Keratinocyte (primary cell): Measurements from ENCODE around the gene NLGN1. TPM values are rescaled to one million over a fixed set of nuclear protein-coding genes. Genes with fewer than 3 reads are reported as not detected.

Experiments
- DNase-seq: peaks from one replicate; pipeline ENCODE4 v3.0.0-alpha.2; 2011; ENCODE audit warnings: low read depth, missing footprints, low spot score
- FAIRE-seq: peaks from 2 replicates; lab custom pipeline; 2011; peaks lifted over from hg19 to GRCh38; lab: Jason Lieb, UNC
- H2AFZ ChIP-seq: 2 replicates; pipeline ENCODE4 v1.6.0; 2012; ENCODE audit warnings: low read length, control low read depth, inconsistent platforms; ENCODE audit not compliant: control insufficient read depth
- H3K27ac ChIP-seq: 2 replicates; pipeline ENCODE4 v1.5.1; 2011; ENCODE audit warnings: low read length; ENCODE audit not compliant: control insufficient read depth, insufficient read depth
- H3K27me3 ChIP-seq: 3 replicates; pipeline ENCODE4 v1.6.0; 2011; ENCODE audit warnings: low read length; ENCODE audit not compliant: control insufficient read depth, insufficient read depth; ENCODE audit errors: extremely low read depth
- H3K36me3 ChIP-seq, 2 experiments: 2 replicates in 1 of 2; 3 replicates in 1 of 2; pipeline ENCODE4 v1.5.1; 2011; ENCODE audit warnings: low read length in 2 of 2, mild to moderate bottlenecking in 1 of 2; ENCODE audit not compliant: control insufficient read depth in 2 of 2, insufficient read depth in 2 of 2; ENCODE audit errors: extremely low read depth in 1 of 2
- H3K4me1 ChIP-seq: 3 replicates; pipeline ENCODE4 v1.5.1; 2011; ENCODE audit warnings: low read length; ENCODE audit not compliant: control insufficient read depth, insufficient read depth; ENCODE audit errors: extremely low read depth
- H3K4me2 ChIP-seq: 3 replicates; pipeline ENCODE4 v1.6.0; 2011; ENCODE audit warnings: low read depth, low read length; ENCODE audit not compliant: control insufficient read depth, insufficient read depth; ENCODE audit errors: extremely low read depth
- H3K4me3 ChIP-seq, 3 experiments: fragments of 200-600 bp in 1 of 3; sonication (generic) in 1 of 3; 2 replicates in 2 of 3; 3 replicates in 1 of 3; pipeline ENCODE4 v1.5.1; 2011 to 2016; ENCODE audit warnings: low read length in 3 of 3, mild to moderate bottlenecking in 3 of 3, control low read depth in 2 of 3, inconsistent platforms in 1 of 3, low read depth in 1 of 3, mixed read lengths in 1 of 3, mixed run types in 1 of 3, moderate library complexity in 1 of 3; ENCODE audit not compliant: control insufficient read depth in 2 of 3, insufficient read depth in 2 of 3; ENCODE audit errors: extremely low read depth in 1 of 3
- H3K79me2 ChIP-seq: 2 replicates; pipeline ENCODE4 v1.6.0; 2012; ENCODE audit warnings: low read length; ENCODE audit not compliant: control insufficient read depth, insufficient read depth
- H3K9ac ChIP-seq: 3 replicates; pipeline ENCODE4 v1.6.0; 2011; ENCODE audit warnings: low read length; ENCODE audit not compliant: control insufficient read depth, insufficient read depth; ENCODE audit errors: extremely low read depth
- H3K9me1 ChIP-seq: 3 replicates; pipeline ENCODE4 v1.6.0; 2011; ENCODE audit warnings: low read length; ENCODE audit not compliant: control insufficient read depth, insufficient read depth; ENCODE audit errors: extremely low read depth
- H3K9me3 ChIP-seq: 2 replicates; pipeline ENCODE4 v1.5.1; 2012; ENCODE audit warnings: low read depth, low read length; ENCODE audit not compliant: control insufficient read depth
- H4K20me1 ChIP-seq: 3 replicates; pipeline ENCODE4 v1.6.0; 2011; ENCODE audit warnings: low read length; ENCODE audit not compliant: control insufficient read depth, insufficient read depth; ENCODE audit errors: extremely low read depth
- CTCF ChIP-seq, 3 experiments: IDR thresholded peaks in 1 of 3; conservative IDR thresholded peaks in 1 of 3; optimal IDR thresholded peaks in 1 of 3; 2 replicates in 2 of 3; 3 replicates in 1 of 3; pipeline versions ENCODE3 to v1.5.1; 2011; ENCODE audit warnings: low read length in 3 of 3, mild to moderate bottlenecking in 3 of 3, moderate library complexity in 2 of 3, control low read depth in 1 of 3, inconsistent platforms in 1 of 3; ENCODE audit not compliant: insufficient read depth in 2 of 3; ENCODE audit errors: extremely low read depth in 1 of 3
- EZH2 ChIP-seq: IDR thresholded peaks from one replicate; pipeline ENCODE4 v1.6.1; 2012; ENCODE audit warnings: inconsistent platforms, mild to moderate bottlenecking, low read length, moderate library complexity
- dilution Hi-C: fragments of 300-500 bp; cut with MboI; formaldehyde crosslinking; loops from one replicate; pipeline ENCODE4 v1.7.0; 2020; ENCODE audit warnings: low sequenced_read_pairs; ENCODE audit not compliant: extremely low pct_ligation_motif_present
- polyA plus RNA-seq, 5 experiments: library from polyadenylated mRNA; depleted of rRNA in 3 of 5; stranded (reverse) in 3 of 5; stranded (forward) in 1 of 5; unstranded in 1 of 5; fragments of >200 nt; gene quantifications; 1 replicate in 1 of 5; 2 replicates in 3 of 5; 3 replicates in 1 of 5; pipeline versions ENCODE4 v1.2.1 to v1.2.3, GENCODE V29; 2011 to 2012; ENCODE audit warnings: missing spikeins in 2 of 5, low read depth in 1 of 5, low replicate concordance in 1 of 5

NLGN1 gene
- polyA plus RNA-seq, 1 donor (not counting 4 experiments of a cell fraction or from before 2014, with no cell fraction given) = not detected

- no peak overlapping the region for H3K4me3 ChIP-seq
- H4K20me1 ChIP-seq = no peaks in the 10 kb centered on the region
- H3K27me3 ChIP-seq = no peaks in the 10 kb centered on the region
- H3K79me2 ChIP-seq = no peaks in the 10 kb centered on the region
- TF ChIP-seq EZH2 = no peak
- no peak for TF ChIP-seq CTCF (optimal IDR thresholded peaks at IDR 0.05 in 1 of 3, IDR thresholded peaks at IDR 0.05 in 1 of 3, conservative IDR thresholded peaks at IDR 0.05 in 1 of 3; ENCODE audit: extremely low read depth in 1 of 3, insufficient read depth in 2 of 3, low read length in 3 of 3)
- H3K9me1 ChIP-seq = no peaks in the 10 kb centered on the region
- H2AFZ ChIP-seq = no peak overlapping the region
- no peaks in the 10 kb centered on the region for H3K36me3 ChIP-seq
- no peak for DNase-seq
- H3K9ac ChIP-seq = no peak overlapping the region
- no peaks in the 10 kb centered on the region for H3K9me3 ChIP-seq
- no peak overlapping the region for H3K4me2 ChIP-seq
- dilution Hi-C loops = no loop called here
- H3K27ac ChIP-seq = no peak overlapping the region
- no peak for FAIRE-seq
- H3K4me1 ChIP-seq = no peaks in the 10 kb centered on the region
Observed at GRCh38 chr3:174083706-174084105, 686.2 kb downstream of the NLGN1 start.

GRCh38 chr3:174089592-174089991, 692.0 kb downstream of the NLGN1 start:
- Histone ChIP-seq H3K9me3 (no peaks in the 10 kb centered on the region), H3K4me1 (no peaks in the 10 kb centered on the region), H3K9ac (no peak overlapping the region), H3K27ac (no peak overlapping the region), H3K9me1 (no peaks in the 10 kb centered on the region), H3K36me3 (no peaks in the 10 kb centered on the region), H2AFZ (no peak overlapping the region), H3K4me2 (no peak overlapping the region), H3K4me3 (no peak overlapping the region), H3K79me2 (no peaks in the 10 kb centered on the region), H3K27me3 (no peaks in the 10 kb centered on the region), H4K20me1 (no peaks in the 10 kb centered on the region)
- FAIRE-seq = no peak
- DNase-seq = no peak
- dilution Hi-C loops = no loop called here
- TF ChIP-seq EZH2 (no peak), CTCF (optimal IDR thresholded peaks at IDR 0.05 in 1 of 3, IDR thresholded peaks at IDR 0.05 in 1 of 3, conservative IDR thresholded peaks at IDR 0.05 in 1 of 3; ENCODE audit: extremely low read depth in 1 of 3, insufficient read depth in 2 of 3, low read length in 3 of 3) (no peak)
